ENCODE measurements around the gene TMEM87B.
A peak's percentile ranks its signal among the peaks of the same experiment; 100 is the strongest.

TMEM87B gene

GRCh38 chr2:112152476-112153178 lies 97.6 kb downstream of the TMEM87B start:
- DNase-seq: no peak

DNA sequence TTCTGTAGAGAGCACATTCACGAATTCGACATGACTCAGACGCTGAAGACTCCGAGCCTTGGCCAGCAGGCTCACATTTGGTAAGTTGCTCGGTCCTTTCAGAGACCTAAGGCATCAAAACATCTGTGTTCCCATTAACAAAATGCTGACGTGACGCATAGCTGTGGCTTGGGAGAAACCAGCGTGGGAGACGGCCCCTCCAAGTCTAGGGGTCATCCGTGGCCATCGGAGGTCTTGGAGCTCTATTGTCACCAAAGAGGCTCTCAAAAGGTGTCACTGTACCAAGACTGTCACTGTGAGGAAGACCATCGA lies 98.1 kb downstream of the TMEM87B start:
- DNase-seq: no peak

DNA sequence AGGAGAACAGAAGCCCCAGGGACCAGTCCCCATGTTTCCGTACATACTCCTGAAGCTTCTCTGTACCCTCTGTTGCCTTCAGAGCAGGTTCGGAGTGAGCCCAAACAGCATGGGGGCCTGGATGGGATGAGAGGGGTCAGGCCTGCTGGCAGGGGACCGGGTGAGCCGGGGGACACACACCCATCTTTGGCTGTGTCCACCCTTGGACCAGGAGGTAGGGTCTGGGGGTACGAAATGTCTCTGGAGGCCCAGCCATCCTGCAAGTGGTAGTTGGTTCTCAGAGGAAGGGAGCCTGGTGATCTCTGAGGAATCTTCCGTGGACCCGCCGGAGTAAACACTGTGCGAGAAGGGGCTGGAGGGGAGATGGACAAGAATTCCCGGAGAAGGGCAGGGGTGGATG lies 98.4 kb downstream of the TMEM87B start:
- no peak for DNase-seq

DNA sequence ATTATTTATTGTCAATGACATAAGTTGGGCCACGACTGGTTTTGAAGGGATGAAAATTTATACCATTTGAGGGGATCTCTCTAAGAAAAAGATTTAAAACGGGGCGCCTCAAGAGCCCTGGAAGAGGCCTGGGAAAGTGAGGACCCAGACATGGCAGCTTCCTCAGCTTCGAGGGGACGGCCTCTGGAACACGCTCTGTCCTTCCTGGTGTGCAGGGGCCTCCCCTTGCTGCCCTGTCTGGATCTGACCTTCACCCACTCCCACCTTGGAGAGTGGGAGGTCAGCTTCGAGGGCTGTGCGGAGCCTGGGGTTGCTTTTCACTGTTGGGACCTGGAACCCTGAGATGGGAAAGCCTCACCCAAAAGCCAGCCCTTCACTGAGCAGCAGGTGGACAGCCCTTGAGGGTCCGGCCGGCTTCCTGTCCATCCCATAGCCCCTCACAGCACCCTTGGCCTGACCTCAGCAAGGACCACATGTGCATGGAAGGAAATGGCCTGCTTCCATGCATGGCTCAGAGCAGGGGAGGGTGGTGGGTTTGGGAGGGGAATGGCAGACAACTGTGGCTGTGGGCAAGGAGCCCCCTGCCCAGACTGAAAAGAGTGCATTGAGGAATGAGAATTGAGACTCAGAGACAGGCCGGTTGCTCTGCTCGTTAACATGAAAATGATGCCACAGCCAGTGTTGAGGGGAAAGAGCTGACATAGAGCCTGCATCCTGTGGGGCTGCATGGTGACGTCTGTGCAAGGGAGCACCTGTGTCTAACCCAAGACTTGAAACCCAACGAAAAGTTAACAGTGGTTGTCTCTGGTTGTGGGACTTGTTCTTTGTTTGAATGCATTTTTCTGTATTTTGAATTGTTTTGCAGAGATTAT lies 99.4 kb downstream of the TMEM87B start:
- no peak for DNase-seq

GRCh38 chr2:112155331-112156151 lies 100.5 kb downstream of the TMEM87B start:
- peak; percentile 27 to 80 for DNase-seq

- DNase-seq: peak in 1 of 2 experiments; percentile 35
Observed at GRCh38 chr2:112156152-112156986, 101.3 kb downstream of the TMEM87B start.

GRCh38 chr2:112157472-112157871 lies 102.4 kb downstream of the TMEM87B start:
- no peak for DNase-seq

DNA sequence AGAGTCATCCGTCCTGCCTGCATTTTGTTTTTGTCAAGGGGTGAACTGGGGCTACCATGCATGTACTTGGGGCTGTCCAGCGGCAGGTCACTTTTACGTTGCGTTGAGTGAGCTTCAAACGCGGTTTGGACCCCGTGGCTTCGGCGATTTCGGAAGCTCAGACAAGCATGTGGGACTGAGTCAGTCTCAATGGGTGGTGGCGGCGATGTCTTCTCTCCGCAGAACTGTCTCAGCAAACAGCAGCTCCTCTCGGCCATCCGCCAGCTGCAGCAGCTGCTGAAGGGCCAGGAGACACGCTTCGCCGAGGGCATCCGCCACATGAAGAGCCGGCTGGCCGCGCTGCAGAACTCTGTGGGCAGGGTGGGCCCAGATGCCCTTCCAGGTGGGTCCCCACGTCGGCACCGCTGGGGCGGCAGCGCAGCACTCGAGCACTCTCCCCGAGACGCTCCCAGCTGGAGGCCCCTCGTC lies 104.4 kb downstream of the TMEM87B start:
- DNase-seq: peak; percentile 59 to 83

GRCh38 chr2:112160283-112161250 lies 105.5 kb downstream of the TMEM87B start:
- DNase-seq: no peak

DNA sequence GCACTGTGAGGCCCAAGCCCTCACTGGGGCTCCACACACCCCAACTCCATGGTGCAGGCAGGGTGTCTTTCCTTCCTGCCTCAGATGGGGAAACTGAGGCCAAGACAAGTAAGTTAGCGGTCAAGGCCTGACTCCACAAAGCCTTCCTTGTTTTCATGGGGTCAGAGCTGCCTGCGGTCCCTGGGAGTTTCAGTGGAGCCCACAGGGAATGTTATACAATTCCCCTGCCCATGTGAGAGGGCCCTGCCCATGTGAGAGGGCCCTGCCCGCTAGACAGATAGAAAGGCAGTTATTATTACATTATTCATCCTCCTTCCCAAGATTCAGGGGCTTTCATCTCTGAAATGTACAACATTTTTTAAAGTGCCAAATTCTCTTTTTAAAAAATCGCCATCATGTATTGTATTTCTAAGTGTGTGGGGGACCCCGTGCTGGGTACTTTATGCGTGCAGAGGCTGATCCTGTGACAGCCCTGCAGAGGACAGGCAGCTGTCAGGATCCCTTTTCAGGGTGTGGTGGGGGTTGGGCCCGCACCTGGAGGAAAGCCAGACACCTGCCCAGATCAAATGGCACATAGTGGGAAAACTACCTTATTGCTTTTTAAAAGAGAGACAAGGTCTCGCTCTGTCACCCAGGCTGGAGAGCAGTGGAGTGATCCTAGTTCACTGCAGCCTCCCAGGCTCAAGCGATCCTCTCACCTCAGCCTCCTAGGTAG lies 106.5 kb downstream of the TMEM87B start:
- DNase-seq: peak; percentile 14 to 17

DNA sequence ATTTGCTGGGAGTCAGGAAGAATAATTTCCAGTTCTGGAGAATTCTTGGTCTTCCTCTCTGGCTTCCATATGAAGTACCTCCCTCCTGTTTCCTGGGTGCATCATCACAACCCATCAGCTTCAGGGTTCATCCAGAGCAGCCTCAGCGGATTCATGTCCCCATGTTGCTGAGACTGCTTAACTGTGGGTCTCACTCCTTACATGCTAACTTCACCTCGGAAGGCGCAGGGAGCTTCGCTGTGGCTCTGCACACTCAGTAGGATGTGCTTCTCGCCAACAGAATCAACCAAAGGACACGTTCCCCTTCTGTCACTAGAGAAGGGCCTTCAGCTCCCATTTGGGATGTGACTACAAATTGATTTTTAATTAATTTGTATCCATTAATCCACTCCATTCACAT lies 107.3 kb downstream of the TMEM87B start:
- no peak for DNase-seq

- no peak for DNase-seq
Observed at GRCh38 chr2:112162956-112163355, 107.9 kb downstream of the TMEM87B start.

- DNase-seq: peak; percentile 51 to 53
Observed at GRCh38 chr2:112163541-112163981, 108.5 kb downstream of the TMEM87B start.

GRCh38 chr2:112164876-112165275 lies 109.8 kb downstream of the TMEM87B start:
- DNase-seq: no peak

DNA sequence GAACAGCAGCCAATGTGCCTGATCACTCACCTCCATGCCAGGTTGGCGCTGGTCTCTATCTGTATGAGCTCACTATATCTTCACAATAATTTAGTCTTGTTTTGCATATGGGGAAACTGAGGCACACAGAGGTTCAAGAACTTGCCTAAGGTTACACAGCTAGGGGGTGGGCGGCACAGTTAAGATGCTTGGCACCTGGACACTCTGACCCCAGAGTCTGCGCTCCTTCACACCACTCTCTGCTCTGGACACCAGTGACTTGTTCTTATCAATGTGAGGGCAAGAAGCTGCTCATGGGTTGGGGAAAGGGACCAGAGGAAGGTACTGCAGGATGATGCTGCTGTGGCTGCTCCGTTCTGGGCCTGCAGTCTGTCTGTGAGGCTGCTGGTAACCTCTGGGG lies 110.2 kb downstream of the TMEM87B start:
- DNase-seq: no peak

GRCh38 chr2:112166806-112167499 lies 111.9 kb downstream of the TMEM87B start:
- no peak for DNase-seq

DNA sequence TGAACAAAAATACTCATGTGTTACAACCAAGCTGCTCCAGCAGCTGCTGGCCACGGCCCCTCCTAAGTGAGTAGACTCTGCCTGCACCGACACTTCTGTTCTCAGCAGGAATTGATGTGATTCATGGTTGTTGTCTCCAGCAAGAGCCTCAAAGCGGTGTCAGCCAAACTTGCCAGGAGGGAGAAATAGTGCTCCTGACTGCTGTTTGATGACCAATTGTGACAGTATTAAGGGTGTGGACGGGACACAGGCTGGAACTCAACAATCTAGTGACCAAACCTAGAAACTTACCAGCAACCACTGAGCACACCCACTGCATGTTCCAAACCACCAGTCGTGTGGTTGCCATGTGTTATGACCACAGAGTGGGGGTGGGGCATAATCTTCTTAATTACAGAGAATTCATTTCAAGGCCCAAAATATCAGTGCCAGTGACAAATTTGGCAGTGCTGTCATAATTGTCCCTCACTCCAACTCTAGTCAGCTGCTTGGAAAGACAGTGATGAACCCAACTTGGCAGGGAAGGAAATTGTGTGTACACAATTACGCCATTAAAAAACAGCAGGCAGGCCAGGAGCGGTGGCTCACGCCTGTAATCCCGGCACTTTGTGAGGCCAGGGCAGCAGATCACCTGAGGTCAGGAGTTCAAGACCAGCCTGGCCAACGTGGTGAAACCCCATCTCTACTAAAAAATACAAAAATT lies 113.5 kb downstream of the TMEM87B start:
- DNase-seq: no peak

Measured in SHP77 (cell line).